Right renal pelvis (tissue), 4 donors: ENCODE data around the gene KHK. TPM values are rescaled to one million over a fixed set of nuclear protein-coding genes. Genes with fewer than 3 reads are reported as not detected.

ENCODE experiments used
- DNase-seq, 4 donors: peaks; one replicate each; pipeline ENCODE4 v3.0.0-alpha.2; 2013; ENCODE audit warnings: low read depth in 4 of 4, low spot score in 3 of 4, missing footprints in 1 of 4
- polyA plus RNA-seq, 4 donors: library from polyadenylated mRNA; unstranded; fragments of 120-200 nt; gene quantifications; one replicate each; pipeline ENCODE4 v1.2.1, GENCODE V29; 2013; ENCODE audit not compliant: insufficient read length in 4 of 4

KHK gene
- polyA plus RNA-seq, 4 donors, result 43.9 to 59.9 (median 51.2) TPM

GRCh38 chr2:27148801-27149439 is 62.3 kb downstream of the KHK start, which contains the start of gene TCF23:
TSS of gene TCF23 (plus strand) at chr2:27149004. CDS start at chr2:27149134, 130 bp downstream.
- peak in 2 of 4 donors; percentile 18 to 36 for DNase-seq

- DNase-seq, result no peak
Observed at GRCh38 chr2:27149570-27150405, 63.2 kb downstream of the KHK start.

Other genes with a start within 250 kb of the KHK start
- 1 to 10 TPM; 5.7 to 8.5 (median 6.5) TPM for gene DPYSL5, start 238.6 kb upstream of the KHK start, polyA plus RNA-seq
- gene MAPRE3, start 116.1 kb upstream of the KHK start, polyA plus RNA-seq, result 10 to 100 TPM; 13.8 to 16.8 (median 14.4) TPM
- gene TMEM214, start 53.8 kb upstream of the KHK start, polyA plus RNA-seq, result 10 to 100 TPM; 56.9 to 71.4 (median 62.4) TPM
- gene AGBL5, start 35.1 kb upstream of the KHK start, polyA plus RNA-seq, result 10 to 100 TPM; 62.1 to 65.4 (median 63.9) TPM
- gene OST4, start 15.1 kb upstream of the KHK start, polyA plus RNA-seq, result 100 to 1,000 TPM; 242 to 277 (median 260) TPM
- 100 to 1,000 TPM in 1 of 4 donors, 10 to 100 TPM in 3; 61.5 to 121 (median 86.3) TPM for gene EMILIN1, start 8.2 kb upstream of the KHK start, polyA plus RNA-seq
- 1 to 10 TPM; 4.6 to 7.5 (median 6.1) TPM for gene CGREF1, start 32.4 kb downstream of the KHK start, polyA plus RNA-seq
- gene ABHD1, start 37.0 kb downstream of the KHK start, polyA plus RNA-seq, result 1 to 10 TPM; 1.2 to 2.1 (median 1.3) TPM
- 10 to 100 TPM; 46.4 to 56.9 (median 51.4) TPM for gene PREB, start 47.9 kb downstream of the KHK start, polyA plus RNA-seq
- gene PRR30, start 52.6 kb downstream of the KHK start, polyA plus RNA-seq, result under 1 TPM in 1 of 4 donors, not detected in 3; 0.04 TPM
- under 1 TPM; 0.46 to 0.79 (median 0.59) TPM for gene TCF23, start 62.2 kb downstream of the KHK start, polyA plus RNA-seq
- 100 to 1,000 TPM; 157 to 190 (median 171) TPM for gene ATRAID, start 125.3 kb downstream of the KHK start, polyA plus RNA-seq
- gene SLC5A6, start 125.5 kb downstream of the KHK start, polyA plus RNA-seq, result 10 to 100 TPM; 31.5 to 39.6 (median 37.7) TPM
- gene CAD, start 130.6 kb downstream of the KHK start, polyA plus RNA-seq, result 10 to 100 TPM; 36.0 to 47.7 (median 42.1) TPM
- 1 to 10 TPM; 5.1 to 7.8 (median 7.6) TPM for gene SLC30A3, start 176.3 kb downstream of the KHK start, polyA plus RNA-seq
- gene DNAJC5G, start 188.7 kb downstream of the KHK start, polyA plus RNA-seq, result 1 to 10 TPM in 2 of 4 donors, under 1 TPM in 2; 0.55 to 1.1 (median 0.88) TPM
- gene TRIM54, start 195.7 kb downstream of the KHK start, polyA plus RNA-seq, result 1 to 10 TPM; 3.5 to 6.3 (median 4.6) TPM
- 1 to 10 TPM in 2 of 4 donors, under 1 TPM in 2; 0.39 to 1.1 (median 0.80) TPM for gene UCN, start 221.7 kb downstream of the KHK start, polyA plus RNA-seq
- 10 to 100 TPM; 76.0 to 86.2 (median 78.0) TPM for gene MPV17, start 236.3 kb downstream of the KHK start, polyA plus RNA-seq